GM23338 (cell line): ENCODE measurements around the gene ADGRG6. TPM values are rescaled to one million over a fixed set of nuclear protein-coding genes. Genes with fewer than 3 reads are reported as not detected.

ENCODE experiments used
- EZH2 ChIP-seq: fragments of 200-600 bp; sonication (generic); IDR thresholded peaks from one replicate; pipeline ENCODE4 v1.8.0; 2017; ENCODE audit warnings: antibody characterized with exemption, mild to moderate bottlenecking, low read depth; ENCODE audit not compliant: unreplicated experiment
- JUNB ChIP-seq: IDR thresholded peaks from one replicate; pipeline ENCODE4 v1.6.1; 2016; ENCODE audit warnings: antibody characterized with exemption; ENCODE audit not compliant: unreplicated experiment
- NANOG ChIP-seq: IDR thresholded peaks from 2 replicates; pipeline ENCODE4 v1.6.1; 2016; ENCODE audit warnings: antibody characterized with exemption, borderline replicate concordance
- POLR2AphosphoS5 ChIP-seq: IDR thresholded peaks from 2 replicates; pipeline ENCODE4 v1.6.1; 2016; ENCODE audit warnings: antibody characterized with exemption, low read depth
- ZNF114 ChIP-seq: fragments of 250-450 bp; sonication (Bioruptor Pico); IDR thresholded peaks from 2 replicates; pipeline ENCODE4 v1.5.0; 2020; ENCODE audit warnings: mild to moderate bottlenecking, moderate library complexity
- ZNF462 ChIP-seq: fragments of 250-450 bp; sonication (Bioruptor Pico); IDR thresholded peaks from 2 replicates; pipeline ENCODE4 v1.5.0; 2020; ENCODE audit warnings: mild to moderate bottlenecking, moderate library complexity
- polyA plus RNA-seq: library from polyadenylated mRNA; unstranded; fragments of >200 nt; fragmentation: Nextera tagmentation; extraction: Ambion mirVana; gene quantifications from 2 replicates; pipeline ENCODE4 v1.2.1, GENCODE V29; 2016
- total RNA-seq: library from RNA; depleted of rRNA; stranded (reverse); fragments of >200 nt; shearing (Covaris generic); gene quantifications from 2 replicates; pipeline ENCODE4 v1.2.3, GENCODE V29; 2014
- TF ChIP-seq, protein P1 (sequence below), 2 experiments: fragments of 200-600 bp in 1 of 2; sonication (generic) in 1 of 2; conservative IDR thresholded peaks; 2 replicates each; pipeline versions ENCODE4 v1.5.1 to v1.6.1; 2016 to 2017; ENCODE audit warnings: antibody characterized with exemption in 2 of 2, low read depth in 2 of 2, mild to moderate bottlenecking in 2 of 2, moderate library complexity in 1 of 2
- TF ChIP-seq, protein P2 (sequence below): IDR thresholded peaks from one replicate; pipeline ENCODE4 v1.6.1; 2018; ENCODE audit warnings: antibody characterized with exemption; ENCODE audit not compliant: unreplicated experiment

Gene ADGRG6
- total and polyA plus RNA-seq, 2 experiments from 2014 or later = 1.3 to 7.7 TPM

GRCh38 chr6:142372348-142372747 is 70.5 kb downstream of the ADGRG6 start (continued):
- TF ChIP-seq ZNF462 = no peak
- TF ChIP-seq POLR2AphosphoS5 = no peak
- no peak for TF ChIP-seq EZH2
- no peak for TF ChIP-seq ZNF114 (CRISPR knock-in tag)
- TF ChIP-seq, protein P1, sequence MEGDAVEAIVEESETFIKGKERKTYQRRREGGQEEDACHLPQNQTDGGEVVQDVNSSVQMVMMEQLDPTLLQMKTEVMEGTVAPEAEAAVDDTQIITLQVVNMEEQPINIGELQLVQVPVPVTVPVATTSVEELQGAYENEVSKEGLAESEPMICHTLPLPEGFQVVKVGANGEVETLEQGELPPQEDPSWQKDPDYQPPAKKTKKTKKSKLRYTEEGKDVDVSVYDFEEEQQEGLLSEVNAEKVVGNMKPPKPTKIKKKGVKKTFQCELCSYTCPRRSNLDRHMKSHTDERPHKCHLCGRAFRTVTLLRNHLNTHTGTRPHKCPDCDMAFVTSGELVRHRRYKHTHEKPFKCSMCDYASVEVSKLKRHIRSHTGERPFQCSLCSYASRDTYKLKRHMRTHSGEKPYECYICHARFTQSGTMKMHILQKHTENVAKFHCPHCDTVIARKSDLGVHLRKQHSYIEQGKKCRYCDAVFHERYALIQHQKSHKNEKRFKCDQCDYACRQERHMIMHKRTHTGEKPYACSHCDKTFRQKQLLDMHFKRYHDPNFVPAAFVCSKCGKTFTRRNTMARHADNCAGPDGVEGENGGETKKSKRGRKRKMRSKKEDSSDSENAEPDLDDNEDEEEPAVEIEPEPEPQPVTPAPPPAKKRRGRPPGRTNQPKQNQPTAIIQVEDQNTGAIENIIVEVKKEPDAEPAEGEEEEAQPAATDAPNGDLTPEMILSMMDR (conservative IDR thresholded peaks at IDR 0.05; ENCODE audit: low read depth in 2 of 2) = no peak
- TF ChIP-seq NANOG = no peak
- TF ChIP-seq JUNB = no peak
- TF ChIP-seq, protein P2, sequence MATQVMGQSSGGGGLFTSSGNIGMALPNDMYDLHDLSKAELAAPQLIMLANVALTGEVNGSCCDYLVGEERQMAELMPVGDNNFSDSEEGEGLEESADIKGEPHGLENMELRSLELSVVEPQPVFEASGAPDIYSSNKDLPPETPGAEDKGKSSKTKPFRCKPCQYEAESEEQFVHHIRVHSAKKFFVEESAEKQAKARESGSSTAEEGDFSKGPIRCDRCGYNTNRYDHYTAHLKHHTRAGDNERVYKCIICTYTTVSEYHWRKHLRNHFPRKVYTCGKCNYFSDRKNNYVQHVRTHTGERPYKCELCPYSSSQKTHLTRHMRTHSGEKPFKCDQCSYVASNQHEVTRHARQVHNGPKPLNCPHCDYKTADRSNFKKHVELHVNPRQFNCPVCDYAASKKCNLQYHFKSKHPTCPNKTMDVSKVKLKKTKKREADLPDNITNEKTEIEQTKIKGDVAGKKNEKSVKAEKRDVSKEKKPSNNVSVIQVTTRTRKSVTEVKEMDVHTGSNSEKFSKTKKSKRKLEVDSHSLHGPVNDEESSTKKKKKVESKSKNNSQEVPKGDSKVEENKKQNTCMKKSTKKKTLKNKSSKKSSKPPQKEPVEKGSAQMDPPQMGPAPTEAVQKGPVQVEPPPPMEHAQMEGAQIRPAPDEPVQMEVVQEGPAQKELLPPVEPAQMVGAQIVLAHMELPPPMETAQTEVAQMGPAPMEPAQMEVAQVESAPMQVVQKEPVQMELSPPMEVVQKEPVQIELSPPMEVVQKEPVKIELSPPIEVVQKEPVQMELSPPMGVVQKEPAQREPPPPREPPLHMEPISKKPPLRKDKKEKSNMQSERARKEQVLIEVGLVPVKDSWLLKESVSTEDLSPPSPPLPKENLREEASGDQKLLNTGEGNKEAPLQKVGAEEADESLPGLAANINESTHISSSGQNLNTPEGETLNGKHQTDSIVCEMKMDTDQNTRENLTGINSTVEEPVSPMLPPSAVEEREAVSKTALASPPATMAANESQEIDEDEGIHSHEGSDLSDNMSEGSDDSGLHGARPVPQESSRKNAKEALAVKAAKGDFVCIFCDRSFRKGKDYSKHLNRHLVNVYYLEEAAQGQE = no peak
